H1 (cell line): Measurements from ENCODE around the gene FRMD4A. TPM values are rescaled to one million over a fixed set of nuclear protein-coding genes. Genes with fewer than 3 reads are reported as not detected.

Experiments
- CTCF ChIA-PET: fragments of 300-600 bp; sonication (Branson Sonifier 250); formaldehyde crosslinking; loops from one replicate; lab custom pipeline; 2021; ENCODE audit not compliant: partially characterized antibody; lab: Charles Lee
- POLR2A ChIA-PET: fragments of 300-600 bp; sonication (Branson Sonifier 250); formaldehyde crosslinking; loops from one replicate; lab custom pipeline; 2021; ENCODE audit warnings: inconsistent platforms; ENCODE audit not compliant: partially characterized antibody; lab: Charles Lee
- DNase-seq, 2 experiments: peaks; one replicate each; pipeline versions ENCODE4 v3.0.0 to v3.0.0-alpha.2; 2010 to 2022; ENCODE audit warnings: low spot score in 2 of 2, low read depth in 1 of 2, mixed read lengths in 1 of 2
- FAIRE-seq: peaks from 2 replicates; lab custom pipeline; 2011; peaks lifted over from hg19 to GRCh38; lab: Jason Lieb, UNC
- H2AFZ ChIP-seq: 2 replicates; pipeline ENCODE4 v1.8.1; 2012; ENCODE audit warnings: low read length, inconsistent platforms
- H2AK5ac ChIP-seq: 2 replicates; pipeline ENCODE4 v1.6.1; 2013; ENCODE audit warnings: low read depth, low read length
- H2BK120ac ChIP-seq: replicated peaks from 2 replicates; pipeline ENCODE3; 2013; ENCODE audit warnings: low read depth, low read length, inconsistent platforms
- H2BK12ac ChIP-seq: 2 replicates; pipeline ENCODE4 v1.6.1; 2013; ENCODE audit warnings: low read depth, low read length
- H2BK15ac ChIP-seq: 2 replicates; pipeline ENCODE4 v1.6.1; 2013; ENCODE audit warnings: low read length
- H2BK20ac ChIP-seq: 2 replicates; pipeline ENCODE4 v1.6.1; 2013; ENCODE audit warnings: low read length
- H2BK5ac ChIP-seq: 2 replicates; pipeline ENCODE4 v1.6.1; 2013; ENCODE audit warnings: low read depth, low read length
- H3K14ac ChIP-seq: 2 replicates; pipeline ENCODE4 v1.6.1; 2013; ENCODE audit warnings: inconsistent platforms; ENCODE audit not compliant: insufficient read length
- H3K18ac ChIP-seq: 2 replicates; pipeline ENCODE4 v1.6.1; 2013; ENCODE audit warnings: low read length; ENCODE audit errors: extremely low read depth
- H3K23ac ChIP-seq: 2 replicates; pipeline ENCODE4 v1.6.1; 2013; ENCODE audit warnings: inconsistent platforms; ENCODE audit not compliant: insufficient read length
- H3K23me2 ChIP-seq: 2 replicates; pipeline ENCODE4 v1.6.1; 2013; ENCODE audit warnings: low read depth, low read length
- H3K27ac ChIP-seq: 2 replicates; pipeline ENCODE4 v1.6.1; 2011; ENCODE audit warnings: low read depth, low read length, inconsistent platforms
- H3K27me3 ChIP-seq, 4 experiments: replicated peaks in 1 of 4; 1 replicate in 1 of 4; 2 replicates in 3 of 4; pipeline versions ENCODE4 v1.6.1 to v1.8.1; 2011 to 2013; ENCODE audit warnings: low read length in 3 of 4, mild to moderate bottlenecking in 3 of 4, inconsistent platforms in 2 of 4, mixed read lengths in 2 of 4, moderate library complexity in 1 of 4; ENCODE audit not compliant: control insufficient read depth in 3 of 4, insufficient read depth in 3 of 4; ENCODE audit errors: extremely low read depth in 1 of 4
- H3K36me3 ChIP-seq, 4 experiments: 2 replicates each; pipeline versions ENCODE4 v1.6.1 to v1.8.1; 2011 to 2013; ENCODE audit warnings: mild to moderate bottlenecking in 4 of 4, low read length in 3 of 4, moderate library complexity in 2 of 4, control low read depth in 1 of 4, inconsistent platforms in 1 of 4; ENCODE audit not compliant: insufficient read depth in 4 of 4, control insufficient read depth in 2 of 4
- H3K4ac ChIP-seq: replicated peaks from 2 replicates; pipeline ENCODE3; 2013; ENCODE audit warnings: low read length, low read depth, mixed read lengths, inconsistent platforms; ENCODE audit not compliant: insufficient read length
- H3K4me1 ChIP-seq, 4 experiments: replicated peaks in 1 of 4; 1 replicate in 1 of 4; 2 replicates in 3 of 4; pipeline versions ENCODE4 v1.6.1 to v1.8.1; 2011 to 2013; ENCODE audit warnings: low read length in 3 of 4, inconsistent platforms in 2 of 4, mixed read lengths in 1 of 4; ENCODE audit not compliant: insufficient read depth in 4 of 4, control insufficient read depth in 3 of 4
- H3K4me2 ChIP-seq, 2 experiments: 2 replicates each; pipeline versions ENCODE4 v1.6.1 to v1.8.1; 2011 to 2013; ENCODE audit warnings: low read depth in 2 of 2, low read length in 2 of 2, control low read depth in 1 of 2, inconsistent platforms in 1 of 2, mild to moderate bottlenecking in 1 of 2; ENCODE audit not compliant: insufficient read depth in 1 of 2
- H3K4me3 ChIP-seq, 4 experiments: fragments of 200-600, 300-600 bp in 1 of 4; sonication (generic), shearing (Covaris generic), sonication (Bioruptor Twin) in 1 of 4; 2 replicates each; pipeline versions ENCODE4 v1.5.1 to v1.8.1; 2011 to 2016; ENCODE audit warnings: low read length in 4 of 4, low read depth in 3 of 4, control low read depth in 2 of 4, inconsistent platforms in 2 of 4, mild to moderate bottlenecking in 2 of 4, mixed read lengths in 1 of 4, moderate library complexity in 1 of 4; ENCODE audit not compliant: insufficient read depth in 2 of 4; ENCODE audit errors: extremely low read depth in 1 of 4
- H3K56ac ChIP-seq: replicated peaks from 2 replicates; pipeline ENCODE3; 2013; ENCODE audit warnings: low read depth, mild to moderate bottlenecking, mixed read lengths, low read length, inconsistent platforms; ENCODE audit not compliant: insufficient read length
- H3K79me1 ChIP-seq: 2 replicates; pipeline ENCODE4 v1.6.1; 2013; ENCODE audit warnings: low read depth, low read length, control low read depth
- H3K79me2 ChIP-seq, 2 experiments: 2 replicates each; pipeline versions ENCODE4 v1.6.1 to v1.8.1; 2012 to 2013; ENCODE audit warnings: low read length in 2 of 2, mild to moderate bottlenecking in 2 of 2, inconsistent platforms in 1 of 2; ENCODE audit not compliant: insufficient read depth in 2 of 2, control insufficient read depth in 1 of 2
- H3K9ac ChIP-seq, 4 experiments: replicated peaks in 1 of 4; 1 replicate in 1 of 4; 2 replicates in 3 of 4; pipeline versions ENCODE4 v1.6.1 to v1.8.1; 2011 to 2013; ENCODE audit warnings: low read depth in 3 of 4, low read length in 3 of 4, control low read depth in 2 of 4, mild to moderate bottlenecking in 2 of 4, moderate library complexity in 2 of 4, inconsistent platforms in 1 of 4; ENCODE audit errors: extremely low read depth in 1 of 4
- H3K9me3 ChIP-seq, 2 experiments: 2 replicates each; pipeline versions ENCODE4 v1.6.1 to v1.8.1; 2012 to 2013; ENCODE audit warnings: mild to moderate bottlenecking in 2 of 2, moderate library complexity in 2 of 2, control low read depth in 1 of 2, inconsistent platforms in 1 of 2, low read depth in 1 of 2, low read length in 1 of 2, mixed read lengths in 1 of 2; ENCODE audit not compliant: insufficient read depth in 2 of 2
- H4K20me1 ChIP-seq, 2 experiments: replicated peaks in 1 of 2; 2 replicates each; pipeline versions ENCODE3 to v1.8.1; 2011 to 2013; ENCODE audit warnings: inconsistent platforms in 2 of 2, low read length in 2 of 2, mild to moderate bottlenecking in 1 of 2; ENCODE audit not compliant: insufficient read depth in 2 of 2, control insufficient read depth in 1 of 2
- H4K5ac ChIP-seq: 2 replicates; pipeline ENCODE4 v1.6.1; 2013; ENCODE audit warnings: low read length, low read depth, mixed read lengths, inconsistent platforms; ENCODE audit not compliant: insufficient read length
- H4K8ac ChIP-seq: 2 replicates; pipeline ENCODE4 v1.8.0; 2013; ENCODE audit warnings: mild to moderate bottlenecking, moderate library complexity, low read length, inconsistent platforms; ENCODE audit not compliant: insufficient read depth; ENCODE audit errors: extremely low read depth
- H4K91ac ChIP-seq: replicated peaks from 2 replicates; pipeline ENCODE3; 2013; ENCODE audit warnings: low read length, mixed read lengths, inconsistent platforms; ENCODE audit not compliant: insufficient read length
- ATF3 ChIP-seq: IDR thresholded peaks from 2 replicates; pipeline ENCODE4 v1.6.1; 2011; ENCODE audit warnings: low read depth, mild to moderate bottlenecking, low read length; ENCODE audit not compliant: insufficient read depth
- BACH1 ChIP-seq: IDR thresholded peaks from 2 replicates; pipeline ENCODE4 v1.6.1; 2012; ENCODE audit warnings: low read length, improper control_type of control experiment
- CBX5 ChIP-seq: fragments of 300-800, 300-1000 bp; sonication (generic); IDR thresholded peaks from 2 replicates; pipeline ENCODE4 v1.7.1; 2016; ENCODE audit warnings: antibody characterized with exemption, low read length, low read depth
- CTBP2 ChIP-seq: IDR thresholded peaks from 2 replicates; pipeline ENCODE4 v1.7.0; 2011; ENCODE audit warnings: borderline replicate concordance, mild to moderate bottlenecking, moderate library complexity, mixed read lengths, low read length; ENCODE audit not compliant: insufficient read depth, insufficient read length
- EZH2 ChIP-seq: fragments of 200-600 bp; sonication (generic); IDR thresholded peaks from 2 replicates; pipeline ENCODE4 v1.7.1; 2012; ENCODE audit warnings: low read depth, mild to moderate bottlenecking, moderate library complexity, low read length, inconsistent platforms; ENCODE audit not compliant: severe bottlenecking
- KDM4A ChIP-seq: IDR thresholded peaks from one replicate; pipeline ENCODE4 v1.7.1; 2012; ENCODE audit warnings: low read depth, mild to moderate bottlenecking, moderate library complexity, low read length, inconsistent platforms; ENCODE audit not compliant: severe bottlenecking
- POU5F1 ChIP-seq: IDR thresholded peaks from 2 replicates; pipeline ENCODE4 v1.6.1; 2011; ENCODE audit warnings: low read depth, mild to moderate bottlenecking, low read length, moderate library complexity
- RNF2 ChIP-seq: fragments of 200-900, 300-1000 bp; sonication (generic); IDR thresholded peaks from 2 replicates; pipeline ENCODE4 v1.7.1; 2016; ENCODE audit warnings: borderline replicate concordance, low read depth, mild to moderate bottlenecking, antibody characterized with exemption, low read length; ENCODE audit not compliant: poor library complexity, severe bottlenecking; ENCODE audit errors: missing control alignments
- SP1 ChIP-seq: IDR thresholded peaks from 2 replicates; pipeline ENCODE4 v1.6.1; 2011; ENCODE audit warnings: low read depth, low read length
- SP4 ChIP-seq: IDR thresholded peaks from 2 replicates; pipeline ENCODE4 v1.6.1; 2012; ENCODE audit warnings: low read length, inconsistent platforms
- USF2 ChIP-seq: IDR thresholded peaks from 2 replicates; pipeline ENCODE4 v1.6.1; 2011; ENCODE audit warnings: low read length, improper control_type of control experiment
- ZNF274 ChIP-seq: IDR thresholded peaks from 2 replicates; pipeline ENCODE4 v1.7.0; 2012; ENCODE audit warnings: low read length, borderline replicate concordance; ENCODE audit errors: extremely low read depth
- WGBS, 2 experiments: shearing (Covaris generic) in 1 of 2; methylation state at CpG; one replicate each; pipeline versions ENCODE4 v1.1.6 to v1.1.7; 2013 to 2015; ENCODE audit warnings: low lambda C conversion rate in 2 of 2, mixed read lengths in 2 of 2, inconsistent platforms in 1 of 2, low coverage in 1 of 2, missing lambda C conversion rate in 1 of 2; ENCODE audit not compliant: insufficient replicate concordance in 2 of 2, insufficient coverage in 1 of 2, insufficient read length in 1 of 2; ENCODE audit errors: extremely low coverage in 1 of 2, missing lambda C conversion rate in 1 of 2; 5-methylcytosine and 5-hydroxymethylcytosine counted together
- polyA plus RNA-seq, 7 experiments: library from polyadenylated mRNA; depleted of rRNA in 3 of 7; stranded (reverse) in 5 of 7; unstranded in 2 of 7; fragments of >200 nt in 5 of 7; fragments of 200-250 nt in 2 of 7; gene quantifications; 1 replicate in 5 of 7; 2 replicates in 1 of 7; 4 replicates in 1 of 7; pipeline versions ENCODE4 v1.2.1 to v1.2.3, GENCODE V29; 2011 to 2013; ENCODE audit warnings: missing spikeins in 2 of 7, mixed read lengths in 2 of 7
- total RNA-seq: library from RNA; stranded (reverse); fragmentation: NEBNext Ultra II Directional; extraction: Animal tissue kit (Norgen Biotek cat#: 25700); gene quantifications from 2 replicates; pipeline ENCODE4 v1.2.1, GENCODE V29; 2021

Gene FRMD4A
- total and polyA plus RNA-seq, 2 of the 8 experiments (the other 6 are each of a cell fraction or from before 2014, with no cell fraction given): 38.6 to 39.6 TPM

- H4K5ac ChIP-seq: no peak overlapping the region
- H3K23me2 ChIP-seq: no peaks in the 10 kb centered on the region
- H3K56ac ChIP-seq: no peak overlapping the region
- no peak overlapping the region for H2BK5ac ChIP-seq
- peaks cover 0 to 3% (median 1%) of the 10 kb centered on the region in 4 experiments; a peak in 2 of 8 replicates for H3K36me3 ChIP-seq
- H3K4ac ChIP-seq: no peak overlapping the region
- no peak overlapping the region for H2AFZ ChIP-seq
- no peak for DNase-seq
- H3K14ac ChIP-seq: no peak overlapping the region
- H3K27ac ChIP-seq: no peak overlapping the region
- CTCF ChIA-PET: interaction anchor here (1.3 kb wide), 1 partner anchor 97 kb away, joined by 3 read pairs; no protein-coding TSS in a partner anchor
- H3K27me3 ChIP-seq: no peaks in the 10 kb centered on the region
- no peak overlapping the region for H3K23ac ChIP-seq
- no peak overlapping the region for H4K8ac ChIP-seq
- FAIRE-seq: no peak
- no peak overlapping the region for H2BK120ac ChIP-seq
- no peak overlapping the region for H2BK15ac ChIP-seq
- H2BK20ac ChIP-seq: no peak overlapping the region
- no peak overlapping the region for H3K9ac ChIP-seq
- H3K79me1 ChIP-seq: no peaks in the 10 kb centered on the region
- no peak overlapping the region for H3K4me3 ChIP-seq
- H3K79me2 ChIP-seq: no peaks in the 10 kb centered on the region
- no peak overlapping the region for H3K4me2 ChIP-seq
- H3K18ac ChIP-seq: no peak overlapping the region
- WGBS, 2 experiments: 87% methylated on average over 5 of the region's 5 CpGs; no CpG with 5 or more reads in 1 of the 2 experiments
- H4K91ac ChIP-seq: no peak overlapping the region
- H3K4me1 ChIP-seq: peaks cover 3 to 11% (median 6%) of the 10 kb centered on the region in 4 experiments; a peak in 6 of 7 replicates
- H4K20me1 ChIP-seq: no peaks in the 10 kb centered on the region
- POLR2A ChIA-PET: interaction anchor here (0.8 kb wide), 1 partner anchor 132 kb away, joined by 3 read pairs; no protein-coding TSS in a partner anchor
- no peak overlapping the region for H2AK5ac ChIP-seq
- no peaks in the 10 kb centered on the region for H3K9me3 ChIP-seq
- no peak overlapping the region for H2BK12ac ChIP-seq
- TF ChIP-seq KDM4A (no peak), BACH1 (no peak), SP4 (no peak), EZH2 (no peak), POU5F1 (no peak), USF2 (no peak), ZNF274 (no peak), SP1 (no peak), ATF3 (no peak), CTBP2 (no peak), CBX5 (no peak), RNF2 (no peak)
Observed at GRCh38 chr10:13686331-13686752, 644.4 kb downstream of the FRMD4A start.
